Suppressor macrophage treated with lipopolysaccharide for 4 hours (primary cell): ENCODE measurements around the gene PILRA.
"Not testable (repeated sequence)": the region's sequence is repeated elsewhere in the genome, so short reads cannot be mapped to it uniquely, and the experiment has no call there.

Source experiments
- DNase-seq: peaks from one replicate; pipeline ENCODE4 v3.0.0-alpha.2; 2020

Gene PILRA

GRCh38 chr7:100358027-100358856 lies 15.0 kb upstream of the PILRA start, which contains the start of gene PILRB:
Gene PILRB (plus strand): TSS chr7:100358117. CDS start chr7:100358303, 186 bp downstream.
- no peak for DNase-seq

GRCh38 chr7:100358857-100359212 lies 14.5 kb upstream of the PILRA start:
- DNase-seq: no peak

- DNase-seq: peak; percentile 44
Observed at GRCh38 chr7:100360135-100360854, 13.0 kb upstream of the PILRA start.

DNA sequence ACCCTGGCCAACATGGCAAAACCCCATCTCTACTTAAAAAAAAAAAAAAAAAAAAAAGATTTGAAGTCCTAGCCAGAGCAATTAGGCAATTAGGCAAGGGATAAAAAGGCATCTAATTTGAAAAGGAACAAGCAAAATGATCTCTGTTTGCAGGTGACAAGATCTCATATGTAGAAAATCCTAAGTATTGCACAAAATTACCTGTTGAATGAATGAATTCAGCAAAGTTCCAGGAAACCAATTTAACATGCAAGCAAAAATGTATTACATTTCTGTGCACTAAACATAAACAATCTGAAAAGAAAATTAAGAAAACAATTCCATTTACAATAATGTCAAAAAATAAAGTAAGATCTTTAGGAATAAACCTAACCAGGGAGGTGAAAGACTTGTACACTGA lies 10.2 kb upstream of the PILRA start:
- no peak for DNase-seq

DNA sequence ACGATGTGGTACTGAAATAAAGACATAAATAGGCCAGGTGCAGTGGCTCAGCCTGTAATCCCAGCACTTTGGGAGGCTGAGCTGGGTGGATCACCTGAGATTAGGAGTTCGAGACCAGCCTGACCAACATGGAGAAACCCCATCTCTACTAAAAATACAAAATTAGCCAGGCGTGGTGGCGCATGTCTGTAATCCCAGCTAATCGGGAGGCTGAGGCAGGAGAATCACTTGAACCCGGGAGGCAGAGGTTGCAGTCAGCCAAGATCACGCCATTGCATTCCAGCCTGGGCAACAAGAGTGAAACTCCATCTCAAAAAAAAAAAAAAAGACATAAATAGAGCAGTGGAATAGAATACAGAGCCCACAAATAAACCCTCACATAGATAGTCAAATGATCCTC lies 9.5 kb upstream of the PILRA start:
- not testable (repeated sequence) for DNase-seq

- DNase-seq: no peak
Observed at GRCh38 chr7:100364480-100364879, 8.8 kb upstream of the PILRA start.

DNA sequence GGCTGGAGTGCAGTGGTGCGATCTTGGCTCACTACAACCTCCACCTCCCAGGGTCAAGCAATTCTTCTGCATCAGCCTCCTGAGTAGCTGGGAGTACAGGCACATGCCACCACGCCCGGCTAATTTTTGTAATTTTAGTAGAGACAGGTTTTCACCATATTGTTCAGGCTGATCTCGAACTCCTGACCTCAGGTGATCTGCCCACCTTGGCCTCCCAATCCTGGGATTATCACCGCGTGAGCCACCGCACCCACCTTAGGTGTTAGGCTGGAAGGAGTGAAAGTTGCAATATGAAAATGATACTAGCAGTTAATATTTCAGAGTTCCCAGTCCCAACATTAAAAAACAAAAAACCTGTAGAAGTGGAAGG lies 7.3 kb upstream of the PILRA start:
- DNase-seq: not testable (repeated sequence)

DNA sequence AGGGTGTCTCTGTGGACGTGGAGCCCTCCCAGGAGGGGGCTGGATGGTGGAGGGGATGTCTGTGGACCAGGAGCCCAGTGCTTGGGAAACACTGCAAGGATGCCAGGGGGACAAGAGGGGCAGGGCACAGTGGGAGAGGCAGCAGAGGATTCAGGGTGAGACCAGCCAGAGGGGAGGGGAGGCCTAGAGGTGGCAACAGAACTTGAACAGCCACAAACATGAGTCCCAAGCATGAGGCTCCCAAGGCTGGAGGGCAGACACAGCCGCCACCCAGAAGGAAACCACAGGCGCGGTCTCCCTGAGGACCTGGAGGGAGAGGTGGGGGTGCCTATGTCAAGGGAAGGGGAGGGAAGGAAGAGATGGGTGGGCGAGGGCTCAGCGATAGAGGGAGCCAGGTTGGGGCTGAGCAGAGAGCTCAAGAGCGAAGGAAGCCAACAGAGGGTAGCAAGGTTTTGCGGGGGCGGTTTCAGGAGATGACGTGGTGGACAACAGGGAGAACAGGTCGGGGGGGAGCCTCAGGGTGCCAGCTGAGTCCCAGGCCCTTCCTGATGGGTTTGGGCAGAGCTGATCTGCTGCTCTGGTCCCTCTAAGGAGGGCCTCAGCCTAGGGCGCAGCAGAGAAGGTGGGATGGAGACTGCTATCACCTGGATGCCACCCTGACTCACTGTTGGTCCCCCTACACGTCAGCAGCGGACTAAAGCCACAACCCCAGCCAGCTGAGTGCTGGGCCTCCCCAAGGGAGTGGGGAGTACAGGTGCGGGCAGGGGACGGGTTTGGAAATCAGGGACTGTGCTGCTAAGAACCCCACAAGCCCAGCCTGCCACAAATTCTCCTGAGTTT lies 6.7 kb upstream of the PILRA start:
- DNase-seq: no peak

GRCh38 chr7:100367251-100367620 lies 6.1 kb upstream of the PILRA start:
- no peak for DNase-seq

GRCh38 chr7:100367676-100368613 lies 5.3 kb upstream of the PILRA start:
- DNase-seq: no peak

- DNase-seq: peak; percentile 96
Observed at GRCh38 chr7:100369105-100369504, 4.2 kb upstream of the PILRA start.

GRCh38 chr7:100370303-100370702 lies 3.0 kb upstream of the PILRA start:
- no peak for DNase-seq

- DNase-seq: no peak
Observed at GRCh38 chr7:100370746-100371145, 2.5 kb upstream of the PILRA start.

DNA sequence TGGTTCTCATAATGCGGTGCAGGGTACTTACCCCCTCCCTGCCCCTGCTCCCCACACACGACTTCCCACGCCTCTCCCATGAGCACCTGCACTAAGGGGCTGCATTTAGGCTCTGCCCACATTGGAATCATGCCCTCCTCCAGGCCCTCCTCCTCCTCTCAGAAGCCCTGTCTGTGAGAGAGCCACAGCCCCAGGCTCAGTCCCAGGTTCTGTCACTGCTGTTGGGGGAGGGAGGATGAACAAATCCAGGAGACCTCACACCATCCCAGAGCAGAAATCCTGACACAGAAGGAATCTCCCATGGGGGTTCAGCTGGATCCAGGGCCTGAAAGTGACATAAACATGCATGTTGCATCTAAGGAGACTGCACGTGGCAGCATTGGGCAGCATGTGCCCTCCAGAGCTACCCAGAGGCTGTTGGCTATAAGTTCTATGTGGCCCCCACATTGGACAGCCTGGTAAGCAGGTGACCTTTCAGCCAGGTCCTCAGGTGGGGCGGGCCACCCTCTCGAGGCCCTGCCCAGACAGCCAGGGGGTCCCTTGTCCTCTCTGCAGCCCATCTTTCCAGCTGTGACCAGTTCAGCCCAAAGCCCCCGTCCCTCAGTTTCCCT lies 1.6 kb upstream of the PILRA start:
- no peak for DNase-seq

DNA sequence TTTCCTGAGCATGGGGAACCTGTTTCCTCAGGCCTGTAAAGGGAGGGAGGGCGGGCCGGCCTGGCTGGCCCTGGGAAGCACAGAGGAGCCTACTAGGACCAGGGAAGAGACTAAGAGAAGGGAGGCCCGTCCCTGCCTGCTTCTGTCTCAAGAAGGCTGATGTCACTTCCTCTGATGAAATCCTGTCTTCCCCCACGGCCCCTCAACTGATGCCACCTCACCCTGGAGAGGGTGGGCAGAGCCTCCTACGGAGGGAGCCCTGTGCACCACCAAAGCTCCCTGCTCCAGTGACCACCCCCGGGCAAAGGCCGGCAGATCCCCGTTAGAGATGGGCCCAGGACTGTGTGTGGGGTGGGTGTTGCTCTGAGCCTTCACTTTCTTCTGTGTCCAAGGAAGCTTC lies 1.0 kb upstream of the PILRA start:
- peak; percentile 94 for DNase-seq

DNA sequence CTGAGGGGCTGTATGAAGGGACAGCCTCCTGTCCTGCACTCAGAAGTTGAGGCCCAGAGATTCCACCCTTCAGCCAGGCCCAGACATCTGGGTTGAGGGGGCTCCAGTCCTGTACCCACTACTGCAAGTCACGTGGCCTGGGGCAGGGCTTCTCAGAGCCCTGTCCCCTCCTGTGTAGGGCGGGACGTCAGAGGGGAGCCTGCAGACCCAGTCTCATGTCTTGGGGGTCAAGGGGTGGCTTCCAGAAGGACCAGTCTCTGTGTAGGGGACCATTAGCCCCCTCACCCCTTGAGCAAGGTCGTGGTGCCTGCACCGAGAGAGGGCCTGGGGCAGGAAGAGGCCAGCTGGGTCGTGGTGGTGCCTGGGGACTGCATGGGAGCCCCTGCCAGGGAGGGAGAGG lies 593 bp upstream of the PILRA start:
- DNase-seq: no peak

DNA sequence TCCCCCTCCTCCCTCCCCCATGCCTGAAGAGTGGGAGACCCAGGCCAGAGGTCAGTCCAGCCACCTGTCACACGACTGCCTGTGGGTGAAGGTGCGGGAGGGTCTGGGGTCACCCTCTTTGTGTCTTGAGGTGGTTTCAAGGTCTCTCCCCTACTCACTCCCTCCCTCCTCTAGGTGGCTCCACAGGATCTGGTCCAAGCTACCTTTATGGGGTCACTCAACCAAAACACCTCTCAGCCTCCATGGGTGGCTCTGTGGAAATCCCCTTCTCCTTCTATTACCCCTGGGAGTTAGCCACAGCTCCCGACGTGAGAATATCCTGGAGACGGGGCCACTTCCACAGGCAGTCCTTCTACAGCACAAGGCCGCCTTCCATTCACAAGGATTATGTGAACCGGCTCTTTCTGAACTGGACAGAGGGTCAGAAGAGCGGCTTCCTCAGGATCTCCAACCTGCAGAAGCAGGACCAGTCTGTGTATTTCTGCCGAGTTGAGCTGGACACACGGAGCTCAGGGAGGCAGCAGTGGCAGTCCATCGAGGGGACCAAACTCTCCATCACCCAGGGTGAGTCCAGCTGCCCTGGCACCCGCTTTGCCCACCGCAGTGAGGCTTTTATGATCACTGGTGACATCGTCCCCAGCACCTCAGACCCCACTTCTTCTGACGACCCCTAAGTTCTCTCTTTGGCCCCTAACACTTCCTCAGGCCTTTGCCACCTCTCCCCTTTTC lies 747 bp downstream of the PILRA start:
- not testable (repeated sequence) for DNase-seq

GRCh38 chr7:100374601-100375000 lies 1.3 kb downstream of the PILRA start:
- DNase-seq: no peak

DNA sequence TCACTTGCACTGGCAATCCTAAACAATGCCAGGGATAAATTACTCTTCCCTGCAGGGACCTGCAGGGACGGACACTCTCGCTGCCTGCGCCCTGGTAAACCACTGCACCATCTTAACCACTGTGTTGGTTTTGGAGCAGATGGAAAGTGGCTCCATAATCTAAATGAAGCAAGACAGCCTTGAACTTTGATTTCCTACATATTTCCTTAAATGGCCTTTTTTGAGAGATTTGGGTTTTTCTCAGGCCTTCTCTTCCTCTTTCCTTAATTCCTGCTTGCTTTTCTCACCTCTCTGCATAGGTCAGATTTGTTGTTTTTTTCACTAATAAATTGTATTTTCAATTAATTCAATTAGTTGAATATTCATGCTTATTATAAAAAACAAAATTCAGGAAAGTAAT lies 2.8 kb downstream of the PILRA start:
- no peak for DNase-seq

- DNase-seq: peak; percentile 52
Observed at GRCh38 chr7:100378114-100378755, 4.9 kb downstream of the PILRA start.

DNA sequence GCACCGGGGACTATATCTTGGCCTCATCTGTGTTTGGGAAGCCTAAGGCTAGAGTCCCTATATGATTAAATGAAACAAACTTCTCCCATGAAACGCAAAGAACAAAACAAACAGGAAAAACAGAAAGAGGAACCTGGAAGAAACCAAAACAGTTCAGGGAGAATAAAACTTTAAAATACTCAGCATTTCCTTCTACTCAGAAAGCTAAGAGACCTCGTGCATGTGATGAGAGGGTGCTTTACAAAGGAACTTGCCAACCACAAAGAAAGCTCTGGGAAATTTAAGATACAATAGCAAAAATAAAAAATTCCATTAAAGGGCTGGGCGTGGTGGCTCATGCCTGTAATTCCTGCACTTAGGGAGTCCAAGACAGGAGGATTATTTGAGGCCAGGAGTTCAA lies 6.9 kb downstream of the PILRA start:
- DNase-seq: peak; percentile 90
